Neural cell (in vitro differentiated cells): Measurements from ENCODE around the gene ZNF438. TPM values are rescaled to one million over a fixed set of nuclear protein-coding genes. Genes with fewer than 3 reads are reported as not detected.

ENCODE experiments used
- H2AFZ ChIP-seq: fragments of 200-600, 300-800 bp; sonication (generic), shearing (Covaris generic); 2 replicates; pipeline ENCODE4 v1.6.0; 2014; ENCODE audit warnings: low read depth, mild to moderate bottlenecking, antibody characterized with exemption, low read length, moderate library complexity
- H3F3A ChIP-seq: fragments of 200-600 bp; shearing (Covaris generic); 2 replicates; pipeline ENCODE4 v1.6.1; 2016; ENCODE audit warnings: mild to moderate bottlenecking, moderate library complexity, mixed read lengths, antibody characterized with exemption, low read length; ENCODE audit not compliant: insufficient read depth, poor library complexity, severe bottlenecking
- H3K27ac ChIP-seq: fragments of 200-600, 300-800 bp; sonication (generic), shearing (Covaris generic); 2 replicates; pipeline ENCODE4 v1.5.1; 2014; ENCODE audit warnings: mild to moderate bottlenecking, low read length, moderate library complexity
- H3K27me3 ChIP-seq: fragments of 300-800, 200-600 bp; sonication (generic), shearing (Covaris generic); 2 replicates; pipeline ENCODE4 v1.6.0; 2014; ENCODE audit warnings: mild to moderate bottlenecking, low read depth, low read length, moderate library complexity; ENCODE audit not compliant: insufficient read depth
- H3K36me3 ChIP-seq: fragments of 300-800, 200-600 bp; sonication (generic), shearing (Covaris generic); 2 replicates; pipeline ENCODE4 v1.5.1; 2014; ENCODE audit warnings: mild to moderate bottlenecking, antibody characterized with exemption, low read length, moderate library complexity; ENCODE audit not compliant: insufficient read depth
- H3K4me2 ChIP-seq: fragments of 300-800, 200-600 bp; sonication (generic), shearing (Covaris generic); 2 replicates; pipeline ENCODE4 v1.6.0; 2014; ENCODE audit warnings: mild to moderate bottlenecking, low read length
- H3K4me3 ChIP-seq: fragments of 300-800, 200-600 bp; sonication (generic), shearing (Covaris generic); 2 replicates; pipeline ENCODE4 v1.5.1; 2014; ENCODE audit warnings: mild to moderate bottlenecking, low read length, moderate library complexity
- H3K79me2 ChIP-seq: fragments of 200-600 bp; shearing (Covaris generic); replicated peaks from 2 replicates; pipeline ENCODE4 v1.6.0; 2014; ENCODE audit warnings: mild to moderate bottlenecking, low read length, moderate library complexity; ENCODE audit not compliant: insufficient read depth
- H3K9ac ChIP-seq: fragments of 300-800, 200-600 bp; sonication (generic), shearing (Covaris generic); 2 replicates; pipeline ENCODE4 v1.6.1; 2016; ENCODE audit warnings: mild to moderate bottlenecking, low read length, mixed read lengths
- H3K9me2 ChIP-seq: fragments of 200-600 bp; shearing (Covaris generic); 2 replicates; pipeline ENCODE4 v1.6.1; 2016; ENCODE audit warnings: mild to moderate bottlenecking, low read length, mixed read lengths; ENCODE audit not compliant: insufficient read depth
- H3K9me3 ChIP-seq: fragments of 200-600, 300-800 bp; sonication (generic), shearing (Covaris generic); 2 replicates; pipeline ENCODE4 v1.6.1; 2016; ENCODE audit warnings: mild to moderate bottlenecking, mixed run types, low read length, moderate library complexity, mixed read lengths
- H4K20me1 ChIP-seq: fragments of 200-600 bp; shearing (Covaris generic); 2 replicates; pipeline ENCODE4 v1.6.1; 2016; ENCODE audit warnings: mild to moderate bottlenecking, mixed run types; ENCODE audit not compliant: insufficient read depth
- CTCF ChIP-seq: fragments of 450-650 bp; IDR thresholded peaks from 2 replicates; pipeline ENCODE4 v1.5.1; 2014; ENCODE audit warnings: antibody characterized with exemption, mild to moderate bottlenecking, moderate library complexity; ENCODE audit not compliant: poor library complexity, severe bottlenecking
- EP300 ChIP-seq: fragments of 450-650 bp; conservative IDR thresholded peaks from 2 replicates; pipeline ENCODE4 v1.6.1; 2014; ENCODE audit warnings: antibody characterized with exemption, mild to moderate bottlenecking, moderate library complexity; ENCODE audit not compliant: poor library complexity, severe bottlenecking
- EZH2 ChIP-seq: fragments of 200-600, 300-800 bp; shearing (Covaris generic), sonication (generic); IDR thresholded peaks from 2 replicates; pipeline ENCODE4 v1.6.1; 2014; ENCODE audit warnings: antibody characterized with exemption, low read length, borderline replicate concordance, mild to moderate bottlenecking; ENCODE audit not compliant: insufficient read depth, poor library complexity, severe bottlenecking
- MXI1 ChIP-seq: fragments of 450-650 bp; conservative IDR thresholded peaks from 2 replicates; pipeline ENCODE4 v1.6.1; 2014; ENCODE audit warnings: antibody characterized with exemption, mild to moderate bottlenecking; ENCODE audit not compliant: poor library complexity, severe bottlenecking
- POLR2AphosphoS5 ChIP-seq: IDR thresholded peaks from 2 replicates; pipeline ENCODE4 v1.6.1; 2012
- RAD21 ChIP-seq: fragments of 450-650 bp; conservative IDR thresholded peaks from 2 replicates; pipeline ENCODE4 v1.6.1; 2014; ENCODE audit warnings: antibody characterized with exemption, mild to moderate bottlenecking, moderate library complexity
- REST ChIP-seq: IDR thresholded peaks from 2 replicates; pipeline ENCODE4 v1.6.1; 2012; ENCODE audit warnings: borderline replicate concordance
- SMC3 ChIP-seq: fragments of 450-650 bp; conservative IDR thresholded peaks from 2 replicates; pipeline ENCODE4 v1.6.1; 2014; ENCODE audit warnings: antibody characterized with exemption, mild to moderate bottlenecking, moderate library complexity; ENCODE audit not compliant: poor library complexity
- TAF1 ChIP-seq: IDR thresholded peaks from 2 replicates; pipeline ENCODE4 v1.6.1; 2012; ENCODE audit warnings: low read depth
- polyA plus RNA-seq: library from polyadenylated mRNA; depleted of rRNA; stranded (reverse); fragments of >200 nt; gene quantifications from 2 replicates; pipeline ENCODE4 v1.2.3, GENCODE V29; 2014

ZNF438 gene
- polyA plus RNA-seq, 1 donor from 2014 or later: 0.78 TPM

DNA sequence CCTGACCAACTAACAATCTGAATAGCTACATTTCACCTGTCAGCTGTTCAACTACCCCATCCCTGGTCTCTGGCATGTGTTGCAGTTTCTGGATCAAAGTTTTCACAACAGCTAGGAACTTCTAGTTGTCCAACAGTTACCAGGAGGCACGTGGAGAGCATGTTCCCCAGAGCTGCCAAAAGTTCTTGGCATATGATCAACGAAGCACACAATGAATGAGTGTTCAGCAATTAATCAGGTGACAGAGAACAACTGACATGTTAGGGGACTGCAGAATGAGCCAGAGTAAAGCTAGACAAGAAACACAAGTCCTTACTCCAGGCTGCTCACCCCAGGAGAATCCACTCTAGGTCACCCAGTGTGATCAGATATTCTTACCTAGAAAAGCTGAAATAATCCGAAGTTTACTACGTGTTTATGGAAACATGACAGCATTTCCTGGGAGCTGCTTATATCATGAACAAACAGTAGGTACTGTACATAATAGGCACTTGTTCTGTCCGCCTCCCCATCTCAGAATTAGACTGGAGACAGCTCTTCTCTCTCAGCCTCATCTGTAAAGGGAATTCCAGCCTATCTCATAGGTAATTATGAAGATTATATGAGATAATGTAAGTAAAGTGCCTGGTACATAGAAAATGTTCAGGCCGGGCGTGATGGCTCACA lies 50.6 kb downstream of the ZNF438 start:
- Histone ChIP-seq H3K27me3 (no peaks in the 10 kb centered on the region), H4K20me1 (no peaks in the 10 kb centered on the region), H3K9me2 (no peaks in the 10 kb centered on the region), H2AFZ (no peak overlapping the region), H3K9ac (no peak overlapping the region), H3F3A (no peaks in the 10 kb centered on the region), H3K36me3 (no peaks in the 10 kb centered on the region), H3K79me2 (no peaks in the 10 kb centered on the region), H3K27ac (no peak overlapping the region), H3K4me2 (no peak overlapping the region), H3K9me3 (no peaks in the 10 kb centered on the region), H3K4me3 (no peak overlapping the region)
- TF ChIP-seq REST: no peak
- TF ChIP-seq CTCF: no peak
- TF ChIP-seq MXI1: no peak
- no peak for TF ChIP-seq POLR2AphosphoS5
- no peak for TF ChIP-seq EZH2
- no peak for TF ChIP-seq TAF1
- no peak for TF ChIP-seq EP300
- TF ChIP-seq SMC3: no peak
- TF ChIP-seq RAD21: no peak

DNA sequence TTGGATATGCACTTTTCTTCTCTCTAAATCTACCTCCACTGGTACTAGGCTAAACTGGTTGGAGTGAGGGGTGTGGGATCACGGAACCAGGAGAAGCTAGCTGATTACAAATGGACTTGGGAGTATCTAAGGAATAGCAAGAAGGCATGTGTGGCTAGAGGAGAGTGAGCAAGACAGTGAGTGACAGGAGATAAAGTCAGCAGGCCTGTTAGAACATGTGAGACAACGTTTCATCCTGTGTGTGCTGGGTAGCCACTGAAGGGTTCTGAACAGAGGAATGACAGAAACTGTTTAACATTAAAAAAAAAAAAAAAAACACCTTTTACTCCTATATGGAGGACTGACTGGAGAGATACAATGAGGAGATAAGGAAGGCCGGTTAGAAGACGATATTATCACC lies 51.7 kb downstream of the ZNF438 start:
- Histone ChIP-seq H4K20me1 (no peaks in the 10 kb centered on the region), H3K4me2 (no peak overlapping the region), H3K4me3 (no peak overlapping the region), H3K27ac (no peak overlapping the region), H2AFZ (no peak overlapping the region), H3F3A (no peaks in the 10 kb centered on the region), H3K79me2 (no peaks in the 10 kb centered on the region), H3K9me3 (no peaks in the 10 kb centered on the region), H3K36me3 (no peaks in the 10 kb centered on the region), H3K9me2 (no peaks in the 10 kb centered on the region), H3K9ac (no peak overlapping the region), H3K27me3 (no peaks in the 10 kb centered on the region)
- TF ChIP-seq POLR2AphosphoS5: no peak
- no peak for TF ChIP-seq CTCF
- no peak for TF ChIP-seq RAD21
- TF ChIP-seq EZH2: no peak
- no peak for TF ChIP-seq EP300
- TF ChIP-seq MXI1: no peak
- TF ChIP-seq SMC3: no peak
- no peak for TF ChIP-seq REST
- TF ChIP-seq TAF1: no peak
